Fibroblast of skin of back (primary cell): ENCODE data around the gene C10orf67.
A peak's percentile ranks its signal among the peaks of the same experiment; 100 is the strongest.
"Not testable (repeated sequence)": the region's sequence is repeated elsewhere in the genome, so short reads cannot be mapped to it uniquely, and the experiment has no call there.

ENCODE experiments used
- DNase-seq: peaks from one replicate; pipeline ENCODE4 v3.0.0-alpha.2; 2013

Gene C10orf67

DNA sequence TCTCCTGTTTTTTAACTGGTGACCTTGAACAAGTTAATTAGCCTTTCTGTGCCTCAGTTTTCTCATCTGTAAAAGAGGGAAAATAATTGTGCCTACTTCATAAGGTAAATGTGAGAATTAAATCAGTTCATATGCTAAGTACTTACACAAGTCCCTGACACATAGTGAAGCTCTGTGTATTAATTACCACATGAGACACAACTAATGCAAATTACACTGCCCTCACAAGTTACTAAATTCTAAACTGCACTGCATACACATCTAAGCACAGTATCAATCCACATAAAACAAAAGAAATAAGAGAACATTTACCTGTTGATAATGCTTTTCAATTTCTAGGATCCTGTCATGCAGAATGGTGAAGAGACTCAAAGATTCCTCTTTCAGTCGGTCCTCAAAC lies 22.5 kb downstream of the C10orf67 start:
- DNase-seq, result no peak

DNA sequence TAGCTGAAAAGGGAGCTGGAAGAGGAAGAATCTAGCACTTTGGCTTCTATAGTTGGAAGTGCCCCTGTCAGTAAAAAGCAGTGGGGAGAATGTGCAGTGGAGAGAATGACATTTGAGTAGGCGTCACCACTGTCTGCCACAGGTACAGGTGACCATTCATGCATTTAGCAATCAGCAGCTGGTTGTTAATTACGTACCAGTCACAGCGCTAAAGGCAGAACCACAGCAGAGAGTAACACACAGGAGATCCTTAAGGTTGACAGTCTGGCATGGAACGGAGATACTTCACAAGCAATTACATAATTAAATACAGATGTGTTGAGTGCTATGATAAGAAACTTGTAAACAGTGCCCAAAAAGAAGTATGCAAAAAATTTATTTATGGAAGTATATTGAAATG lies 24.8 kb downstream of the C10orf67 start:
- no peak for DNase-seq

DNA sequence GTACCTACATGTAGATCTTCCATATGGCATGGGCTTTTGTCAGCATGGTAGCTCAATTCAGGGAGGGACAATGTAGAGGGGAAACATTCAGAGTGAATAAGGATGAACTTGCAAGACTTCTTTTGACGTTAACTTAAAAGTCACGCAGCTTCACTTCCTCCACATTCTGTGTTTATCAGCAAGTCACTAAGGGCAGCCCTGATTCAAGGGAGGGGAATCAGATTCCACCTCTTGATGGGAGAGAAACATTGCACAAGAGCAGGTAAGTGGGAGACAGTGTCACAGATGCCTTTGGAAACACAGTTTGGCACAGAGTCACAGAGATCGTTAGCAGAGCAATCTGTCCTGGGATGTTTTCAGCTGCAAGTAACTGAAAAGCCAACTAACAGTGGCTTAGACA lies 26.2 kb downstream of the C10orf67 start:
- DNase-seq, result no peak

DNA sequence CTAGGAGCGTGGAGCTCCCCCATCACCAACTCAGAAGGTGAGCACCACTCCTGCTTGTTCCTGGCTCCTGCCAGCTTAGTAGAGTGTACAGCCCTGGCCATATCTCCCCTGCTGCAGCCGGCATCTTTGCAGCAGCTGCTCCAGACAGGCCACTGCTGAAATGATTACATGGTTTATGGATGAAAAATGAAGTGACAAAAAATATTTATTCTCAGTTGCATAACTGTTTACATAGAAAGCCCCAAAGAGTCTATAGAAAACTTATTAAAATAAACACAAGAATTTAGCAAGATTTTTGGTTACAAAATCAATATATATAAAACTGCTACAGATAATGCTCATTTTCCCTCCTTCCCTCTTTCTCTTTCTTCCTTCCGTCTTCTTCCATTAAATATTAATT lies 27.2 kb downstream of the C10orf67 start:
- no peak for DNase-seq

DNA sequence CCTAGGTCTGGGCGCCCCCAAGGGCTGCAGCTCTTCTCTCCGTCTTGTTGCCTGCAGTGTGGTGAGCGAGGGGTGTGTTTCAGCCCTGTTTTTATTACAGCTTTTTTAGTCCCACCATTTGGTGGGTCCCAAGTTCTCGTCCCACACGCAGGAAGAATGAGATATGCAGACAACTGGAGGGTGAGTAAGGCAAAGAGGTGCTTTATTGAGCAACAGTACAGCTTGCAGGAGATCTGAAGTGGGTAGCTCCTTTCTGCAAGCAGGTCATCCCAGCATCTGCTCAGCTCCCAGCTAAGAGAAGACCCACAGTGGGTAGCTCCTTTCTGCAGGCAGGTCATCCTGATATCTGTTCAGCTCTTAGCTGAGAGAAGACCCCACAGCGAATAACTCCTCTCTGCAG lies 28.2 kb downstream of the C10orf67 start:
- no peak for DNase-seq

DNA sequence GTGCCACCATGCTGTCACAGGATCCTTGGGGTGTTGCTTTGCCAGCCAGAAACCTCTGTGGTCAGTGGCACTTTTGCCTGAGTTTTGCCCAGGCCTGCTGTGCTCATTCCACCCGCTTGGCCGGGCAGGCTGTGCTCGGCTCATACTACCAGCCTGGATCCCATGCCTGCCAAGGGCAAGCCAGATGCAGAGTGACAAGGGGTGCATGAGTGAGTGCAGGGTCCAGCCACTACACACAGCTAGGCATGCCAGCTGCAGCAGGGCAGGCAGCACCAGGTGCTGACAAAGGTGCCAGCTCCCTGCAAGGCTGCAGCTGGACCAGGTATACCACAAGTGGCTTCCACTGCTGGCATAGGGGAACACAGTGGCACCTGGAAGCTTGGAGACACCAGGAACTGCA lies 28.6 kb downstream of the C10orf67 start:
- DNase-seq, result no peak

DNA sequence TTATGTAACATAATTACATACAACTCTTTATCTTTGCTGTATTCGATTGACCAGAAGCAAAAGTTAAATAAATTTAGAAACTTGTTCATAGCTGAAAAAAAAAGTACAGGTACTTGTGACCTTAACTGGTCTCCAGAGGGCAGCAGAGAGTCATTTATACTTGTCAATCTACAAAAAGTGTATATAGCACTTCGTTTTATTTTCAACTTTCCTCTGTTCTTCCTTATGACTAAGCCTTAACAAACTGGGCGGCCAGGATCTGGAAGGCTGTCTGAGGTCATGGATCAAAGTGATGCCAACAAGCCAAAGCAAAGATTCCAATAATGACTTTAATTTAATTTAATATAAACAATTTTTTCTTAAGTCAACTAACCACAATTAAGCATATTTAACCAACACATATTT lies 29.8 kb downstream of the C10orf67 start:
- peak; percentile 78 for DNase-seq

DNA sequence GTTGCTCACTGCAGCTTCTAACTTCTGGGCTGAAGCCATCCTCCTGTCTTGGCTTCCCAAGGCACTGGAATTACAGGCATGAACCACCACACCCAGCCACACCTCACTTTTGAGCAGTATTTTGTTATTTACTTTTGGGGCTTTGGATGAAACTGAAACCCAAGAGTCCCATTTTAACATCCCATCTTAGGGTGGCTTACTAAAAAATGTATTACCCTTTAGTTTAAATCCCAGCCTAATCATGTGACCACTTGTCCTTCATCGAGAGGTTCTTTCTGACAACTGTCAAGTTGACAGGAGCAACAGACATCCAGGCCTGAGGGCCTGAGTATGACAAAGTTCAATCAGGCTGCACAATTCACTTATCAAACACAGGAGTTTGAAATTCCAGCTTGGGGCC lies 33.6 kb downstream of the C10orf67 start:
- no peak for DNase-seq

DNA sequence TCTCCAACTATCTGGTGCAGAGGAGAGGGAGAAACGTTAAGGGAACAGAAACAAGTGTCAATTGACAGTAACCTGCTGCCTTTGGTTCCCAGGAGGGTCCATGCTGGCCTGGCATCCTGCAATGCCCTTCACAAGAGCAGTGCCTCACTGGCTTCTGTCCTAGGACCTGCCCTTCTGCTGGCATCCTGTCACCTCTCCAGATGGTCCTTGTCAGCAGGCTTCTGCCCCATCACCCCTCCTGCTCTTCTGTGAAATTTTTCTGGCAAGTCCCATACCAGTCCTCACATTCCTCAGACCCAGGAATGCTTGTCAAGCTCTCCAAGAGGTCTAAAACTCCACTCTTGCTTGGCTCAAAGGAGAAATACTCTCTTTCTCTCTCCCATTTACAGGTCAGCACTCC lies 34.2 kb downstream of the C10orf67 start:
- peak; percentile 46 for DNase-seq

DNA sequence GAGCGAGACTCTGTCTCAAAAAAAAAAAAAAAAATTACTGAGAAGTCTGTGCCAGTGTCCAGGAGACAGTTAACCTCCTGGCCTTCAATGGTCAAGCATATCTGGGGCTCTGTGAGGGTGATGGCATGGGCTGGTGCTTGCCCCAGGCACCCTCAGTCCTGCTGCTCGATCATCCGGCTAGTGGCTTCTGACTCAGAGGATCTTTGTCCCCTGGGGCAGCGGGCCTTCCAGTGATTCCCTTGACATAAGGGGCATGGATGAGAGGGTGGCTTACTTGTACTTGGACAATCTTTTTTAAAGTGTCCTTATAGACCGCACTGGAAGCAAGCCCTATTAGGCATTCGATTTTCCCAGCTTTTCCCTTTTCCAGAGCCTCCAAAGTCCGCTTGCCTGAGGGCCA lies 44.6 kb downstream of the C10orf67 start:
- DNase-seq, result not testable (repeated sequence)

DNA sequence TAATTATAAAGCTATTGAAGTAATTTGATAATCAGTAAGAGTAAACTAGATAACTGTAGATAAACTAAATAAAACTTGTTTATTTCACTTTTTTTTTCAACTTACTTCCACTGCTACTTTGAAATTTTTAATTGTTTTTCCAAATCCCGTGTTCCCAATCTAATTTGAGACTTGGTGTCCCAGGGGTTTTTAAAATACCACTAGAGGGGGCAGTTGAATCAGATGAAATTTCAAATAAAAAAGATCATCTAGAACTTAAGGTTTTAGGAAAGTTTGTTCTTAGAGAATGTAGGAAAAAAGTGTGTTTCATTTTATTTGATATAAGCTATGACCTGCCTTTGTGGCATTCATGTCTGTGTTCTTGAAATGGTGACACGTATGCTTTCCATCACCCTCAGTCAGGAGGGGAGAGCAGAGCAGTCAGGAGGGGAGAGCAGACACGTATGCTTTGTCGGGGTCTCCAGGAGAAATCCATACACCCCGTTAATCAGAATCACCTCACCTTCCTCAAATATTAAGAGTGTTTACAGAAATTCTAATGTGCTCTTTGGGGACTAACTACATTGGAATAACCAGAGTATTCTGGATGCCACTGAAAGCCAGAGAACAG lies 49.9 kb downstream of the C10orf67 start:
- peak; percentile 11 for DNase-seq

DNA sequence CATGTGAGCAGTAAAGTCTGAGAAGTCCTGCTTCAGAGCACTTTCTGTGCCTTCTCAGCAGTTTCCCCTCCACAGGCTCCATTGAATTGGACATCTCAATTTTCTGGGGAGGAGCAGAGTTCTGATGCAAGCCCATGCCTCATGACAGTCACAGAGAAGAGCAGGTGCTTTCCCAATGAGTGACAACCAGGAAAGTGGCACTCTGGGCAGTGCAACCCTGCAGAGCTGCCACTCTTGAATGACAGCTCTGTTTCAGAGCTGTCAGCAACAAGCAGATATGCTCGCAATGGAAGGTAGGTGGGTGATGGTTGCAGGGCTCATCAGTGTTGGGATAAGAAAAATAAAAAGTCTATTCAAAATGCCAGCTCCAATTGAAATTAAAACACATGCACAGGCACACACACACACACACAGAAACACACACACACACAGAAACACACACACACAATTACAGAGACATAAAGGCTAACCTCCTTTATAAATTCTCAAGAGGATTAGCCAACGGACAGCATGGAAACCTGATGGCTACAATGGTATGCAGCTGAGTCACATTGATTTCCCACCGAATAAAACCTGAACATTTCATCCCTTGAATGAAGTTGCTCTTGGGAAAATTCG lies 50.5 kb downstream of the C10orf67 start:
- no peak for DNase-seq

DNA sequence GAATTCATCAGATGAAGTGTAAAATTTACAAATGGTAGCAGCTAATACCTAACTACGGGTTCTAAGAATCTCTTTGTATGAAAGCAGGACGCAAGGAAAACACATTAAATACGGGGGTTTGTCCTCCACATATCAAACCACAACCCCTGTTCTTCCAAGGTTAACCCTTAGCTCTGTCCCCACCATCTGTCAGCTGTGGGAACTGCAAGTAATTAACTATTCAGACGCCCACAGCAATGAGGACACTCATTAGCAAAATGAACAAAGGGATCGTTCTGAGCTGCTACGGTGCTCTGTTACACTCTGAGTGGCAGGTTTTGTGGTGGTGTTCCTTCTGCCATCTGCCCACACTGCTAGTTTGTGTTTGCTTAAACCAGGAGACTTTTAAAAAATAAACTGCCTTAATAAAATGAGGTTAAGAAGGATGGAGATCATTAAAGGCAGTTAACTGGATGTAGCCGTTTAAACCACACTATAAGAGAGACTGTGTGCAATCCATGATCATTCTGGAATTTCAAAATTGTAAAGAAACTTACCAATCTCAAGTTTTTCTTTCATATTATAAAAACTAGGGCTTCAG lies 51.4 kb downstream of the C10orf67 start:
- peak; percentile 27 for DNase-seq

DNA sequence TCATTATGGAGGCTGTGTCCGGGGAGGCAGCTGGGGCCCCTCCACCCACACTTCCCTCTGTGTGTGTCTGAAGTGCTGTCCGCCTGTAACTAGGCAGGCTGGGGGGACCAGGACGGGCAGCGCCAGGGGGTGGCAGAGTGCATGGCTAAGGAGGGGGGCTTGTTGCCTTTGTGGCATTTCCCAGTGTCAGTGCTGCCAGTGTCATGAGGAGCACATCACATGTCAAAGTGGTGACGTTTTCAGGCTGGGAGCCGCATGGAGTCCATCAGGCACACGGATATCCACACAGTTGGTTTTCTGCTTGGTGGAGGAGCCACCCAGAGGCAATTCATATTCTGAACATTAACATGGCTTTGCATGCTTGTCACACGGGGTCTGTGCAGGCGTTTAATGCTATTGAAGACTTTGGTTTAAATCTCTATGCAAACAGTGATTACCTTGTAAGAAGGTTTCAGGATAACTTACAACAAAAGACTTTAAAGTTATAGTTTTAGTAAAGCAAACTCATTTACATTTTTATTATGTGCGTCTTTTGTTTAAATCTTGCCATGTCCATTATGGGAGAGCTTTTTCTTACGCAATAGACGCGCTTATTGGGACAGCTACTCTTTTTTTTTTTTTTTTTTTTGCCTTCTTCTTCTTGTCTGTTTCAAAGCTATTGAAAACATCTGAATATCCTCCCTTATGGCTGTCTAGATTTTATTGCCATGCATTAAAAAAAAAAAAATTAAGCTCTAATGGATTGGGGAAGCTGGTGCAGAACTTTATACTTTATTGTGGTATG lies 52.9 kb downstream of the C10orf67 start:
- no peak for DNase-seq

DNA sequence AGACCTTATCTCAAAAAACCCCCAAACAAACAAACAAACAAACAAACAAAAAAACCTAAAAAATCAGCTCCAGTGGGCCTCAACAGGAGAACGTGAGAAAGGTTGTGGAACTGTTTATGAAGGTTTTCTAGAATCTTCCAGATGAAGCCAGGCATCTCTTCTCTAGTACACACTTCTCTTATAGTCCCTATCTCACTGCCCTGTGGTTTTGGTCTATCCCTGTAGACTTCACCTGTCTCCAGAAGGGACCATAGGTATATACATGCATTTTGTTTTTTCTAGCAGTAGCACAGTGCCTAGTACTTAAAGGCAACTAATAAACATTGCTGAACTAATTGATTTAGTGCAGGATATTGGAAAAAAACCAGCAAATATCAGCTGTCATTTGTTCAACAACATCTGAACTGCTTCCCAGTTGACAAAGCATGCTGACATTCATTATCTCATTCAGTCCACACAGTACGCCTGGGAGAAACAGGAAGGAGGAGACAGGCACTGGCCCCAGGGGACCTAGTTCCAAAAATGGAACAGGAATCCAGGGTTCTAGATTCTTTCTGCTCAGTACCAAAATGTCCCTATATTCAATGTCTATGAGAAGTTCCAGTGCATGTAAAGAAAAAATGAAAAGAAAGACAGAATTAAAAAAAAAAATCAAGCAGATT lies 59.8 kb downstream of the C10orf67 start:
- no peak for DNase-seq

DNA sequence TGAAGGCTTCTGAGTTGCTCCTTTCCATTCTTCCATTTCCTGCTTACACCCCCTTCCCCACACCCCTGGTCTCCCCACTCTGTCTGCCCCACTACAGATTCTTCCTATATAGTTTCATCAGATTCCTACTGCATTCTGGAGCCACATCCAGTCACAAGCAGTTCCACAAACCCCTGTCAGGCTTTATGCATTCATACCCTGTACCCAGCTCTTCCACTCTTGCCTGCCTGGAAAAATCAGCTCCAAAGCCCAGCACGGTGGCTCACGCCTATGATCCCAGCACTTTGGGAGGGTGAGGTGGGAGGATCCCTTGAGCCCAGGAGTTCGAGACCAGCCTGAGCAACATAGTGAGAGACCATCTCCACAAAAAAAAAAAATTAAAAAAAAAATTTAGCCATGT lies 60.4 kb downstream of the C10orf67 start:
- no peak for DNase-seq

DNA sequence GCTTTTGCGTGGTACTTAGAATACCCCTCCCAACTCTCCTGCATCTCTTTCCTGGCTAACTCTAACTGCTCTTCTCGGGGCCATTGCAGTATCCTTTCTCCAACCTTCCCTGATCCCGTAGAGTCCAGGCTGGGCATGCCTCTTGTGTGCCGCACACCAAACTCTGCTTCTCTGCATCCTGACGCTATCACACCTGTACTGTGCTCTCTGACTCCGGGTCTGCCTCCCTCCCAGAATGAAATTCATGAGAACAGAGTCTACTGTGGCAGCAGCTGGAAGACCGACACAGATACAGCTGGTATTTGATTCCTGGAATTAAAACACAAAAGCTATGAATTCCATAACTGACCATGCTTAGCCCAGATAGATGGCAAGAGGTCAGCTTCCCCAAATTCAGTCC lies 60.9 kb downstream of the C10orf67 start:
- DNase-seq, result no peak

DNA sequence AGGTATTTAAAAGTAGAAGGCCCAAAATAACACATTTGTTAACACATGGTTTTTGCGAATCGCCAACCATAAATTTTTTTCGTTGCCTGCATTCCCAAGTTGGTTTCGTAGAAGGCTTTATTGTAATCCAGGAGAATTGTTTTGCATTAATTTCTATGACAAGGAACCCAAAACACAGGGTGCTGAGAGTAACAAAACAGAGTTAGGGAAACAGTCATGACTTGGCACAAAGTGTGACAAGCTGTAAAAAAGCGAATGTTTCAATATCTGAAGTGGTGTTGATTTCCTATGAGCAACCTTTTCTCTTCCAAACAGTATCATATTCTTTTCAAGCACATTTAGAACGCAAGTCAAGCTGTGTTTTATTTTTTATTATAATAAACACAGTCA lies 63.6 kb downstream of the C10orf67 start:
- DNase-seq, result no peak

DNA sequence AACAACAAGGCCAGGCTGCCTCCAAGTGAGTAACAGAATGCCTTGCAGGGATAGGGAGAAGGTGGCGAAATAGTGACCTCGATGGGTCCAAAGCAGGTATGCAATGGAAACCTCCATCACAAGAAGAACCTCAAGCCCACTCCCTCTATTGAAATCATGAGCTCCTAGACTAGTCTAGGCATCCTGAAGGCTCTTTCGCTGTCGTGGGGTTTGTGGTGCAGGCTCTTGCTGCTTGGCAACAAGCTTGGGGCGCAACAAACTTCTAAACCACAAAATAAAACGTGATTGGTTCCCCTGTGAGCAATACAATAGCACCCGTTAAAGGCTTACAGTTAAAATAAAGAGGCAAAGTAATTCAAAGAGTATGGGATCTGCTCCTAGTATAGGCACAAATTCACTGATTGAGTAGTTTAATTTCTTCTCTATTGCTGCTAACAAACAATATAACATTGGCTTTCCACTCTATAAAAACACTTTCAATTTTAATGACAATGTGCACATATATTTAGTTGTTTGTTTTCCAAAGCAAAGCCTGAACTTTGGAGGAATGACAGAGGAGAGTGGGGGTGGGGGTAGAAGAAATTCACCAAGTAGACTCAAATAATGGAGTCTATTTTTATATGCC lies 64.1 kb downstream of the C10orf67 start:
- DNase-seq, result no peak

DNA sequence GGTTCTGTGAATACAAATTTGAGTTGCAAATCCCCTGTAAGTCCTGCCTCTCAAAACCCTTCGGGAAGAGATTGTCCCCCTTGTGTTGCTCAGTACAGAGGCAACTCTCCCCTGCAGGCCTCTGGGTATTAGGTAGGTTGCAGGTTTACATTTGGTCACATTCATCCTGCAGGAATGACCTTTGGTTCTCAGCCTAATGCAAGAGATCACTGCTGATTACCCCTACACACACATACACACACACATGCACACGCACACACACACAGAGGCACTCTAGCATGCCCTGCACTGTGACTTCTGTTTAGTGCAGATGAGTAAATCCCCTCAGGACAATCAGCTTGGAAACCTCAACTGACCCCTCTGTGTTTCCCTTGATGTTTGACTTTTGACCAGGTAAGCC lies 69.2 kb downstream of the C10orf67 start:
- DNase-seq, result no peak

DNA sequence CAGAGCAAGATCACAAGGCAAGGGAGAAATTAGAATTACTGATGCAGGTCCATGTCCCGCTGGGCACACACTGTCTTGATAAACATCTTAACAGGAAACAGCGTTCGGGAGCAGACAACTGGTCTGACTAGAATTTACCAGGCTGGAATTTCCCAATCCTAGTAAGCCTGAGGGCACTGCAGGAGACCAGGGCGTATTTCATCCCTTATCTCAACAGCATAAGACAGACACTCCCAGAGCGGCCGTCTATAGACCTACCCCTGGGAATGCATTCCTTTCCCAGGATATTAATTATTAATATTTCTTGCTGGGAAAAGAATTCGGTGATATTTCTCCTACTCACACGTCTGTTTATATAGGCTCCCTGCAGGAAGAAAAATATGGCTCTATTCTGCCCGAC lies 70.4 kb downstream of the C10orf67 start:
- not testable (repeated sequence) for DNase-seq

DNA sequence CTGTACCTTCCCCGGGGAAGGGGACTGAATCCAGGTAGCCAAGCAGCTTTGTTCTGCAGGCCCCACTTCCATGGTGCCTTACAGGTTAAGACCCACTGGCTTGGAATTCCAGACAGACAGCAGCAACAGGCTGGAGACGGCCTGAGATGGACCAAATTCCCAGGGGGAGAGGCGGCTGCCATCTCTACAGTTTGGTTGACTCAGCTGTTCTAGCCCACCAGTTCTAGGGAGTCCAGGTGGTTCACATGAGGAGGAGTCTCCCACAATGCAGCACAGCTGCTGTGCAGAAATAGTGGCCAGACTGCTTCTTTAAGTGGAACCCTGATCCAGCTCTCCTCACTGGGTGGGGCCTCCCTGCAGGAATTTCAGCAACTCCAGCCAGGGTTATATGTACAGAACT lies 74.1 kb downstream of the C10orf67 start:
- DNase-seq, result no peak
